H54 (cell line): ENCODE results near the gene TBC1D19.

Experiments used
- DNase-seq: peaks from one replicate; pipeline ENCODE4 v3.0.0; 2011; ENCODE audit warnings: low spot score, mixed read lengths; ENCODE audit not compliant: insufficient read length
- FAIRE-seq: peaks from 3 replicates; lab custom pipeline; 2011; peaks lifted over from hg19 to GRCh38; lab: Jason Lieb, UNC
- POLR2A ChIP-seq: IDR thresholded peaks from 2 replicates; pipeline ENCODE4 v1.6.1; 2011; ENCODE audit warnings: low read depth, mild to moderate bottlenecking, low read length

The TBC1D19 gene

GRCh38 chr4:26721685-26722084 is 137.8 kb downstream of the TBC1D19 start:
- FAIRE-seq, result no peak
- no peak for DNase-seq
- TF ChIP-seq POLR2A, result no peak

DNA sequence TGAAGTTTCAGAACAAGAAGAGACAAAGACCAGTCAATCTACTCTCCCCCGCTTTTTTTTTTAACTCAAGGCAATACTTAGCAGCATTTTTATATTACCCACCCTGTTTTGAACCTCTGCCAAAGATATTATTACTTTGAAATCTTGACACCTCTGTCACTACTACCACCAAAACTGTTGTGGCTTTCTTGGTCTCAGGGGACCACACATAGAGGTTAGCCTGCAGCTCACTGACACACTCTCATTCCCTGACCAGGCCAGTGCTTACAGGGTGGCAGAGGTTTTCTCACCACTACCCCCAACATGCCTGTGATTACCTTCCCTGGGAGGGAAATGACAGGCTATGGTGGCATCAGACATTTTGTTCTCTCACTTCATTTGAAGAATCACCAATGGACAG is 139.3 kb downstream of the TBC1D19 start:
- FAIRE-seq, result no peak
- DNase-seq, result no peak
- TF ChIP-seq POLR2A, result no peak

DNA sequence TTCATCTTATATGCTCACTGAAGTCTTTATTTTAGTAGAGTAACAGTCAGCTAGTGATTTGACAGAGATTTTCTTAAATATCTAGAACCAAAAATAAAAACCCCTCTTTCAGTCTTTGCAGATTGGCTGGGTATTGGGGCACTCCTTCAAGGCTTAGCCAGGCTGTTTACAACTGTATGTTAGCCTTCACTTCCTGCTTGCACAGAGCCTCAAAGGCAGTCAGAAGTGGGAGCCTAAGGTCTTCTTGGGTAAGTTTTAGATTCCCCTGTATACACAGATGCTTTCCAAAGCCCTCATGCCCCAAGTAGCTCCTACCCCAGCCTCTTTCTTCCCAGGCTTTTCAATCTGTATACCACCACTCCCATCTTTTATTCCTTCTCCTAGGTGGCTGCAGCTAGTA is 140.7 kb downstream of the TBC1D19 start:
- no peak for FAIRE-seq
- no peak for TF ChIP-seq POLR2A
- no peak for DNase-seq

GRCh38 chr4:26726655-26727387 is 142.9 kb downstream of the TBC1D19 start:
- no peak for TF ChIP-seq POLR2A

DNA sequence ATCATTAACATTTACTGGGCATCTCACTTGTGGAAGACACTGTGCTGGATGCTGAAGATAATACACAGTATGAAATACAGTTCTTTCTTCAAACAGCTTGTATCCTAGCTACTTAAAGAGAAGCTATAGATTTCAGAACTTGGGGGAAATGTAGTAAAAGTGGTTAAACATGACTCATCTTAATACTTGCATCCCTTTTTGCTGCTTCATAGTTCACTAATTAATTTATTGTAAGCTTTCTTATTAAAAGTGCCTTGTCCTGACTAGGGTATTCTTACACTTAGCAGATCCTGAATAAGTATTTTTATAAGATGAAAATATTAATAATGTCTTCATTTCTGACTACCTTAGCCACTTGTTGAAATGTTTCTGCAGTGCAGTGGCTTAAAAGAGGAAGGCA is 144.0 kb downstream of the TBC1D19 start:
- DNase-seq (no peak), FAIRE-seq (no peak)
- TF ChIP-seq POLR2A, result no peak

More at GRCh38 chr4:26726655-26727387, 142.9 kb downstream of the TBC1D19 start:
- FAIRE-seq (no peak), DNase-seq (no peak)

DNA sequence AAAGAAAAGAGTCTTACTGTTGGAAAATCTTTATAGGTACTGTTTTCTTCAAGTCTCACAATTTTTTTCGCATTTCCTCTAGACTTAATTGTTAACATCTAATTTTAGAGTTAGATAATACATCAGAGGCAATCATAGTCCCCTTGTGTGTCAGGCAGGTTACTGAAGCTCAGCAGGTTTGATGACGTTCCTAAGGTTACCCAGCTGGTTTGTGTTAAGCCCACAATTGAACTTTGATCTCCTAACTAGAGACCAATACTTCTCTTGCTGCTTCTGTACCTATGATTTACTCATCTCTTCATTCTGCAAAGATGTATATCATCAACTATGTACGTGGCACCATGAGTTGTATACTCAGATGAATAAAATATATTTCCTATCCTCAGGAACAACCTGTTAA is 145.1 kb downstream of the TBC1D19 start:
- FAIRE-seq (no peak), DNase-seq (no peak)
- TF ChIP-seq POLR2A, result no peak

DNA sequence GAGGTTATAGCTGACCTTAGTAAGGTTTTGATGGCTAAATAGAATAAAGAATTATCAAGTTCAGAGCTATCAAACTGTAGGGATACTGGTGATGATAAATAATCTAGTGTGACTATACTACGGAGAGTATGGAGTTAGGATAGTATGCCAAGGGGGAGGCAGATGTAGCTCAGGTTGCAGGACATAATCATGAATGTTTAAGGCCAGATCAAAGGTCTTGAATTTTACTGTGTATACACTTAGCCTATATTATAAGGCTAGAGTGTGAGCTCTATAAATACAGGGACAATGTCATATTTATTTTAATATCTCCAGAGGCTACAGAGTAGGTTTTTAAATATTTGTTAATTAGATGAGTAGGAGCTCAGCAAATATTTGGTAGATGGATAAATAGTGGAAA is 145.7 kb downstream of the TBC1D19 start:
- TF ChIP-seq POLR2A, result no peak
- no peak for FAIRE-seq
- DNase-seq, result no peak

GRCh38 chr4:26731351-26732035 is 147.6 kb downstream of the TBC1D19 start:
- FAIRE-seq (no peak), DNase-seq (no peak)
- no peak for TF ChIP-seq POLR2A

GRCh38 chr4:26732356-26732755 is 148.5 kb downstream of the TBC1D19 start:
- TF ChIP-seq POLR2A, result no peak
- FAIRE-seq, result no peak

GRCh38 chr4:26736621-26737020 is 152.7 kb downstream of the TBC1D19 start:
- TF ChIP-seq POLR2A, result no peak
- FAIRE-seq (no peak), DNase-seq (no peak)

More at GRCh38 chr4:26732356-26732755, 148.5 kb downstream of the TBC1D19 start:
- DNase-seq, result no peak

GRCh38 chr4:26737385-26737784 is 153.5 kb downstream of the TBC1D19 start:
- TF ChIP-seq POLR2A, result no peak
- FAIRE-seq, result no peak
- DNase-seq, result no peak

- no peak for TF ChIP-seq POLR2A
- FAIRE-seq (no peak), DNase-seq (no peak)
Observed at GRCh38 chr4:26741491-26741871, 157.6 kb downstream of the TBC1D19 start.

DNA sequence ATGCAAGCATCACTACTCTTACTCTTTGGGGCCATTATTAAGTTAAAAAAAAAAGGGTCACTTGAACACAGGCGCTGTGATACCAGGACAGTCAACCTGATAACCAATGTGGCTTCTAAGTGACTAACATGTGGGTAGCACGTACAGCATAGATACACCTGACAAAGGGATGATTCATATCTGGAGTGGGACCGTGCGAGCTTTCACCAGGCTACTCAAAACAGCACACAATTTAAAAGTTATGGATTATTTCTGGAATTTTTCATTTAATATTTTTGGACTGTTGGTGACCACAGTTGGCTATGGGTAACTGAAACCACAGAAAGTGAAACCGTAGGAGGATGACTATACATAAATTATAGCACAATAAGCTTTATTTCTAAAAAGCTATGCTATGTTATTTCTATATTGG is 162.9 kb downstream of the TBC1D19 start:
- DNase-seq (no peak), FAIRE-seq (no peak)
- TF ChIP-seq POLR2A, result no peak

- FAIRE-seq, result no peak
- no peak for TF ChIP-seq POLR2A
- no peak for DNase-seq
Observed at GRCh38 chr4:26748811-26749210, 164.9 kb downstream of the TBC1D19 start.

- DNase-seq (no peak), FAIRE-seq (no peak)
- TF ChIP-seq POLR2A, result no peak
Observed at GRCh38 chr4:26749867-26750266, 166.0 kb downstream of the TBC1D19 start.
